ENCODE data around the gene CROCC2.

DNA sequence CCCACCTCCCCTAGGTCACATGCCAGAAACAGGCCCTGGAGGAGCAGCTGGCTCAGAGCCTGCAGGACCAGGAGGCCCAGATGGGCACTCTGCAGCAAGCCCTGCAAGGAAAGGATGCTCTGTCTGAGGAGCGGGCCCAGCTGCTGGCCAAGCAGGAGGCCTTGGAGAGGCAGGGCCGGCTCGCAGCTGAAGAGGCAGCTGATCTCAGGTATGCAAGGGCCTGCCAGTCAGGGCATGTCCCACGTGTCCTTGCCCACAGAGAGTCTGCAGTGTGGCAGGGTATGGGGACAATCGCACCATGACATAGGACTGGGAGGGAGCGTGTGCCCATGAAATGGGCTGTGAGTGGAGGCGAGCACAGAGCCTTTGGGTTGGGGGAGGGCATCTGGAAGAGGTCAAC lies 39.9 kb downstream of the CROCC2 start:
- TF ChIP-seq, protein P1, sequence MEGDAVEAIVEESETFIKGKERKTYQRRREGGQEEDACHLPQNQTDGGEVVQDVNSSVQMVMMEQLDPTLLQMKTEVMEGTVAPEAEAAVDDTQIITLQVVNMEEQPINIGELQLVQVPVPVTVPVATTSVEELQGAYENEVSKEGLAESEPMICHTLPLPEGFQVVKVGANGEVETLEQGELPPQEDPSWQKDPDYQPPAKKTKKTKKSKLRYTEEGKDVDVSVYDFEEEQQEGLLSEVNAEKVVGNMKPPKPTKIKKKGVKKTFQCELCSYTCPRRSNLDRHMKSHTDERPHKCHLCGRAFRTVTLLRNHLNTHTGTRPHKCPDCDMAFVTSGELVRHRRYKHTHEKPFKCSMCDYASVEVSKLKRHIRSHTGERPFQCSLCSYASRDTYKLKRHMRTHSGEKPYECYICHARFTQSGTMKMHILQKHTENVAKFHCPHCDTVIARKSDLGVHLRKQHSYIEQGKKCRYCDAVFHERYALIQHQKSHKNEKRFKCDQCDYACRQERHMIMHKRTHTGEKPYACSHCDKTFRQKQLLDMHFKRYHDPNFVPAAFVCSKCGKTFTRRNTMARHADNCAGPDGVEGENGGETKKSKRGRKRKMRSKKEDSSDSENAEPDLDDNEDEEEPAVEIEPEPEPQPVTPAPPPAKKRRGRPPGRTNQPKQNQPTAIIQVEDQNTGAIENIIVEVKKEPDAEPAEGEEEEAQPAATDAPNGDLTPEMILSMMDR (IDR thresholded peaks at IDR 0.05) = no peak
- TF ChIP-seq POLR2A (IDR thresholded peaks at IDR 0.05) (no peak), POLR2AphosphoS5 (IDR thresholded peaks at IDR 0.05) (no peak), EP300 (IDR thresholded peaks at IDR 0.05) (no peak)
